Measurements from ENCODE around the gene ABCC5.

Gene ABCC5

DNA sequence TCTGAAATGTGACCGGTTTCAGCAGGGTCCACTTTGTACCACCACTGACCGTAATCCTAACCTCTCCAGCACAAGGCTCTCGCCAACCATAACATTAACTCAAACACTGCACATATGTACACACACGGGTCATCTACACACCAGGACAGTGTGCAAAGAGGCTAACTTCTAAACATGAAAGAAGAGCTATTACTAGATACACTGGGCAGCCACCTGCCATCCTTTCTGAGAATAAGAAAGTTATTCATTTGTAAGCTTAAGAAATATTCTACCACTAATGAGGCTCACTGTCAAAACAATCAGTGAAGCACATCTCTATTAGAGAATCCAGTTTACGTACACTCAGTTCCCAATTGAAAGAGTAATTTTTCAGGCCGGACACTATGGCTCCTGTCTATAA is 73.9 kb downstream of the ABCC5 start:
- ChIA-PET CTCF (no interaction called here), POLR2A (no interaction called here)
- Histone ChIP-seq H3K4me3 (ENCODE audit: low read depth, low read length) (no peak overlapping the region), H3K27ac (ENCODE audit: extremely low read depth, low read depth, low read length) (no peak overlapping the region), H3K36me3 (ENCODE audit: control insufficient read depth in 2 of 2, insufficient read depth in 1 of 2, low read length in 2 of 2) (peaks cover 0 to 71% of the 10 kb centered on the region in 2 experiments; a peak in 2 of 3 replicates), H3K4me1 (ENCODE audit: control insufficient read depth, insufficient read depth, low read length) (no peaks in the 10 kb centered on the region), H3K9me3 (ENCODE audit: control insufficient read depth, insufficient read depth, low read depth, low read length) (no peaks in the 10 kb centered on the region)
- TF ChIP-seq FEZF1 (tag by site-specific recombination; IDR thresholded peaks at IDR 0.05) (no peak), KLF1 (tag by site-specific recombination; IDR thresholded peaks at IDR 0.05) (no peak), ZNF677 (tag by site-specific recombination; IDR thresholded peaks at IDR 0.05) (no peak)

DNA sequence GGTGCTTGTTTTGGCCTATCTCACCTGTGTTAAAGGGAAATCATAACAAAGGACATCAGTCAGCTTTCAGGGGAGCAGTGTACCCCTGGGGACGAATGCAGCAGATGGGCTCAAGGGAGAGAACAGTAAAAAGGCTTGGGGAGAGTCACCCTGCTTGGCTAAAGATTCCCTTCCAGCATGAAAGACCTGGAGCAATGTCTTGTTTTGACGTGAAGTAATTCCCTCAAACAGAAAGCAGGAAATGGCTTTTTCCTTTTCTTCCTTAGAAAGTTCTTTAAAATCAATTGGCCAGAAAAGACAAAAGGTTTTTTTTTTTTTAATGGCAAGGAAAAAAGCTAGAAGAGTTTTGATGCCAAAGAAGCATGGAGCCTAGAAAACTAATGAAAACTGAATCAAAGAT is 76.5 kb downstream of the ABCC5 start:
- no peak for TF ChIP-seq ZSCAN30 (tag by site-specific recombination; IDR thresholded peaks at IDR 0.05)
- TF ChIP-seq SETDB1 (IDR thresholded peaks at IDR 0.05; ENCODE audit: insufficient read length, low read length): no peak
- TF ChIP-seq ZBTB7A (tag by site-specific recombination; IDR thresholded peaks at IDR 0.05; ENCODE audit: low read depth): no peak
- no peak for TF ChIP-seq ZNF426 (tag by site-specific recombination; IDR thresholded peaks at IDR 0.05)
- TF ChIP-seq KLF10 (tag by site-specific recombination; IDR thresholded peaks at IDR 0.05): no peak
- TF ChIP-seq ZNF548 (tag by site-specific recombination; IDR thresholded peaks at IDR 0.05): no peak
- TF ChIP-seq ZSCAN16 (tag by site-specific recombination; IDR thresholded peaks at IDR 0.05): no peak
- TF ChIP-seq, protein P1, sequence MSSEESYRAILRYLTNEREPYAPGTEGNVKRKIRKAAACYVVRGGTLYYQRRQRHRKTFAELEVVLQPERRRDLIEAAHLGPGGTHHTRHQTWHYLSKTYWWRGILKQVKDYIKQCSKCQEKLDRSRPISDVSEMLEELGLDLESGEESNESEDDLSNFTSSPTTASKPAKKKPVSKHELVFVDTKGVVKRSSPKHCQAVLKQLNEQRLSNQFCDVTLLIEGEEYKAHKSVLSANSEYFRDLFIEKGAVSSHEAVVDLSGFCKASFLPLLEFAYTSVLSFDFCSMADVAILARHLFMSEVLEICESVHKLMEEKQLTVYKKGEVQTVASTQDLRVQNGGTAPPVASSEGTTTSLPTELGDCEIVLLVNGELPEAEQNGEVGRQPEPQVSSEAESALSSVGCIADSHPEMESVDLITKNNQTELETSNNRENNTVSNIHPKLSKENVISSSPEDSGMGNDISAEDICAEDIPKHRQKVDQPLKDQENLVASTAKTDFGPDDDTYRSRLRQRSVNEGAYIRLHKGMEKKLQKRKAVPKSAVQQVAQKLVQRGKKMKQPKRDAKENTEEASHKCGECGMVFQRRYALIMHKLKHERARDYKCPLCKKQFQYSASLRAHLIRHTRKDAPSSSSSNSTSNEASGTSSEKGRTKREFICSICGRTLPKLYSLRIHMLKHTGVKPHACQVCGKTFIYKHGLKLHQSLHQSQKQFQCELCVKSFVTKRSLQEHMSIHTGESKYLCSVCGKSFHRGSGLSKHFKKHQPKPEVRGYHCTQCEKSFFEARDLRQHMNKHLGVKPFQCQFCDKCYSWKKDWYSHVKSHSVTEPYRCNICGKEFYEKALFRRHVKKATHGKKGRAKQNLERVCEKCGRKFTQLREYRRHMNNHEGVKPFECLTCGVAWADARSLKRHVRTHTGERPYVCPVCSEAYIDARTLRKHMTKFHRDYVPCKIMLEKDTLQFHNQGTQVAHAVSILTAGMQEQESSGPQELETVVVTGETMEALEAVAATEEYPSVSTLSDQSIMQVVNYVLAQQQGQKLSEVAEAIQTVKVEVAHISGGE (tag by site-specific recombination; conservative IDR thresholded peaks at IDR 0.05; ENCODE audit: low read depth): no peak
- no peak for TF ChIP-seq OVOL3 (tag by site-specific recombination; IDR thresholded peaks at IDR 0.05)
- TF ChIP-seq ZFP69B (tag by site-specific recombination; IDR thresholded peaks at IDR 0.05): no peak
- no peak for TF ChIP-seq TSHZ1 (tag by site-specific recombination; IDR thresholded peaks at IDR 0.05; ENCODE audit: borderline replicate concordance)
- no peaks in the 10 kb centered on the region for H3K9me3 ChIP-seq (ENCODE audit: control insufficient read depth, insufficient read depth, low read depth, low read length)
- ChIA-PET POLR2A (no interaction called here), CTCF (no interaction called here)
- no peak overlapping the region for H3K27ac ChIP-seq (ENCODE audit: extremely low read depth, low read depth, low read length)
- H3K4me3 ChIP-seq (ENCODE audit: low read depth, low read length): no peak overlapping the region
- peaks cover 0 to 69% of the 10 kb centered on the region in 2 experiments; a peak in 2 of 3 replicates for H3K36me3 ChIP-seq (ENCODE audit: control insufficient read depth in 2 of 2, insufficient read depth in 1 of 2, low read length in 2 of 2)
- no peaks in the 10 kb centered on the region for H3K4me1 ChIP-seq (ENCODE audit: control insufficient read depth, insufficient read depth, low read length)

DNA sequence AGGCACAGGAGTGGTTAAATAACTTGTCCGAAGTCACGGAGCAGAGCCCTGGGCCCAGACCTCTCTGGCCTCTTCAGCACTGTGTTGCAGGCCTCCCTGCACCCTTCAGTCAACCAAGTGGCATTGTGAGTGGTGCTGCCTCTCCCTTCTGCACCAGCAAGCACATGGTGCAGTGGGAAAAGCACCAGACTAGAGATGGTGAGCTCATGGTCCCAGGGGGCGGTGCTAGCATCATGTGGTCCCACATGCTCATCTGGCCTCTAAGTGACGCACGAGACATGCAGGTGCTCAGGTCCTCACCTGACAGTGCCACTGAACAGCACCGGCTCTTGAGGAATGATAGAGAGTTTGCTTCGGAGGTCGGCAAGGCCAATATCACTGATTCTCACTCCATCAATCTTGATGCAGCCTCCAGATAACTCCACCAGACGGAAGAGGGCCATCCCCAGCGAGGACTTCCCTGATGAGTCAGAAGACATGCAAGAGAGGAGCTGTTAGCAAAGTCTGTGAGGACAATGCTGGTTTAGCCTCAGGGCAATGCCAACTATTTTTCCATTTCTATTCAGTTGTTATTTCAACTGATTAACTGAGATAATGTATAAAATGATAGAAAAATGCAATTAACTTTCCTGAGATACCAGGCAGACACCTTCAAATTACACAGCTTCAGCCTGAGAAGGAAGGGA is 79.9 kb downstream of the ABCC5 start:
- H3K9me3 ChIP-seq (ENCODE audit: control insufficient read depth, insufficient read depth, low read depth, low read length): no peaks in the 10 kb centered on the region
- H3K4me3 ChIP-seq (ENCODE audit: low read depth, low read length): no peak overlapping the region
- POLR2A ChIA-PET: no interaction called here
- no peaks in the 10 kb centered on the region for H3K4me1 ChIP-seq (ENCODE audit: control insufficient read depth, insufficient read depth, low read length)
- no peak overlapping the region for H3K27ac ChIP-seq (ENCODE audit: extremely low read depth, low read depth, low read length)
- CTCF ChIA-PET: no interaction called here
- peaks cover 0 to 52% of the 10 kb centered on the region in 2 experiments; a peak in 2 of 3 replicates for H3K36me3 ChIP-seq (ENCODE audit: control insufficient read depth in 2 of 2, insufficient read depth in 1 of 2, low read length in 2 of 2)
- TF ChIP-seq, protein P2, sequence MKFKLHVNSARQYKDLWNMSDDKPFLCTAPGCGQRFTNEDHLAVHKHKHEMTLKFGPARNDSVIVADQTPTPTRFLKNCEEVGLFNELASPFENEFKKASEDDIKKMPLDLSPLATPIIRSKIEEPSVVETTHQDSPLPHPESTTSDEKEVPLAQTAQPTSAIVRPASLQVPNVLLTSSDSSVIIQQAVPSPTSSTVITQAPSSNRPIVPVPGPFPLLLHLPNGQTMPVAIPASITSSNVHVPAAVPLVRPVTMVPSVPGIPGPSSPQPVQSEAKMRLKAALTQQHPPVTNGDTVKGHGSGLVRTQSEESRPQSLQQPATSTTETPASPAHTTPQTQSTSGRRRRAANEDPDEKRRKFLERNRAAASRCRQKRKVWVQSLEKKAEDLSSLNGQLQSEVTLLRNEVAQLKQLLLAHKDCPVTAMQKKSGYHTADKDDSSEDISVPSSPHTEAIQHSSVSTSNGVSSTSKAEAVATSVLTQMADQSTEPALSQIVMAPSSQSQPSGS (tag by site-specific recombination; IDR thresholded peaks at IDR 0.05; ENCODE audit: low read depth): no peak
- TF ChIP-seq GFI1B (tag by site-specific recombination; IDR thresholded peaks at IDR 0.05): no peak
- TF ChIP-seq ZFP3 (tag by site-specific recombination; IDR thresholded peaks at IDR 0.05; ENCODE audit: low read depth): no peak
- no peak for TF ChIP-seq HOXD13 (CRISPR knock-in tag; IDR thresholded peaks at IDR 0.05; ENCODE audit: borderline replicate concordance)
- TF ChIP-seq ZNF624 (tag by site-specific recombination; IDR thresholded peaks at IDR 0.05): no peak
- TF ChIP-seq ELK4 (IDR thresholded peaks at IDR 0.05; ENCODE audit: borderline replicate concordance, low read depth, low read length): no peak
- TF ChIP-seq ZNF548 (tag by site-specific recombination; IDR thresholded peaks at IDR 0.05): no peak
- no peak for TF ChIP-seq ZNF837 (tag by site-specific recombination; IDR thresholded peaks at IDR 0.05)
- TF ChIP-seq ZNF341 (tag by site-specific recombination; IDR thresholded peaks at IDR 0.05; ENCODE audit: low read depth): no peak
- TF ChIP-seq ZNF792 (tag by site-specific recombination; IDR thresholded peaks at IDR 0.05): no peak
